ENCODE results near the gene PDE6B.

The PDE6B gene

DNA sequence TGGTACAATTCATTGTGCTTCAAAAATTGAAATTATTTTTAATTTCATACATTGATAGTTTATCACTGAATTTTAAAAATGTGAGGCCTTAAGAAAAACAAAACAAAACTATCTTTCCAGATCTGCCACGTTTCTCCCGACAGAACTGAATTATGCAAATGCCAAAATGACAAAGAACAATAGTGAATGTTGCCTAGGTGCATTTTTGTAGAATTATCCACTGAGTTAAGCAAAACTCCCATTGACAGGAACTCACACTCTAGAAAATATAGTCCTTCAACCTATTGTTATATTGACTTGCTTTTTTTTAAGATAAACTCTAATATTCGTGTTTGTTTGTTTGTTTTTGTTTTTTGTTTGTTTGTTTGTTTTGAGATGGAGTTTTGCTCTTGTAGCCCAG is 86.7 kb downstream of the PDE6B start:
- H3K36me3 ChIP-seq (ENCODE audit: control insufficient read depth, insufficient read depth, low read length): no peaks in the 10 kb centered on the region
- H3K4me3 ChIP-seq (ENCODE audit: low read length): no peak overlapping the region
- no peaks in the 10 kb centered on the region for H3K27me3 ChIP-seq (ENCODE audit: control insufficient read depth, insufficient read depth, low read length)
- H3K9ac ChIP-seq (ENCODE audit: low read length): no peak overlapping the region
- H3K4me1 ChIP-seq (ENCODE audit: control insufficient read depth, insufficient read depth, low read length): peaks cover 9% of the 10 kb centered on the region
- H3K27ac ChIP-seq (ENCODE audit: low read depth, low read length): no peak overlapping the region

- no peak overlapping the region for H3K27ac ChIP-seq (ENCODE audit: low read depth, low read length)
- peaks cover 6% of the 10 kb centered on the region for H3K4me1 ChIP-seq (ENCODE audit: control insufficient read depth, insufficient read depth, low read length)
- no peaks in the 10 kb centered on the region for H3K27me3 ChIP-seq (ENCODE audit: control insufficient read depth, insufficient read depth, low read length)
- no peaks in the 10 kb centered on the region for H3K36me3 ChIP-seq (ENCODE audit: control insufficient read depth, insufficient read depth, low read length)
- H3K9ac ChIP-seq (ENCODE audit: low read length): no peak overlapping the region
- H3K4me3 ChIP-seq (ENCODE audit: low read length): no peak overlapping the region
These were observed 87.7 kb downstream of the PDE6B start for GRCh38 chr4:712916-713632.

DNA sequence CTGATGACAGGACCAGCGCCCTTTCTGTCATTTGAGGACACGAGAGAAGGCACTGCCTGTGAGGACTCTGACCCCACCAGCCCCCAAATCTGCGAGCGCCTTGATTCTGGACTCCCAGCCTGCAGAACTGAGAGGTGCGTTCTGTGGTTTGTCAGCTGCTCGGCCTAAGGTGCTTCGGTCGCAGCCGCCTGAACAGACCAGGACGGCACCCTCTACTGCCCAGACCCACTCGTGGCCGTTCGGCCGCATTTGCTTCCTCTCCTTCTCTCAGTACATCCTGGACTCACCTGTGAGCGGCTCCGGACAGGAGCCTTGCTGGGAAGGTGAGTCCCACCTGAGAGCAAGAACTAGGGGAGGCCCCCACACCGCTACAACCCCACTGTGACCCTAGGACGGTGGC is 88.7 kb downstream of the PDE6B start:
- no peaks in the 10 kb centered on the region for H3K36me3 ChIP-seq (ENCODE audit: control insufficient read depth, insufficient read depth, low read length)
- no peaks in the 10 kb centered on the region for H3K4me1 ChIP-seq (ENCODE audit: control insufficient read depth, insufficient read depth, low read length)
- H3K4me3 ChIP-seq (ENCODE audit: low read length): no peak overlapping the region
- no peaks in the 10 kb centered on the region for H3K27me3 ChIP-seq (ENCODE audit: control insufficient read depth, insufficient read depth, low read length)
- H3K9ac ChIP-seq (ENCODE audit: low read length): no peak overlapping the region
- no peak overlapping the region for H3K27ac ChIP-seq (ENCODE audit: low read depth, low read length)

DNA sequence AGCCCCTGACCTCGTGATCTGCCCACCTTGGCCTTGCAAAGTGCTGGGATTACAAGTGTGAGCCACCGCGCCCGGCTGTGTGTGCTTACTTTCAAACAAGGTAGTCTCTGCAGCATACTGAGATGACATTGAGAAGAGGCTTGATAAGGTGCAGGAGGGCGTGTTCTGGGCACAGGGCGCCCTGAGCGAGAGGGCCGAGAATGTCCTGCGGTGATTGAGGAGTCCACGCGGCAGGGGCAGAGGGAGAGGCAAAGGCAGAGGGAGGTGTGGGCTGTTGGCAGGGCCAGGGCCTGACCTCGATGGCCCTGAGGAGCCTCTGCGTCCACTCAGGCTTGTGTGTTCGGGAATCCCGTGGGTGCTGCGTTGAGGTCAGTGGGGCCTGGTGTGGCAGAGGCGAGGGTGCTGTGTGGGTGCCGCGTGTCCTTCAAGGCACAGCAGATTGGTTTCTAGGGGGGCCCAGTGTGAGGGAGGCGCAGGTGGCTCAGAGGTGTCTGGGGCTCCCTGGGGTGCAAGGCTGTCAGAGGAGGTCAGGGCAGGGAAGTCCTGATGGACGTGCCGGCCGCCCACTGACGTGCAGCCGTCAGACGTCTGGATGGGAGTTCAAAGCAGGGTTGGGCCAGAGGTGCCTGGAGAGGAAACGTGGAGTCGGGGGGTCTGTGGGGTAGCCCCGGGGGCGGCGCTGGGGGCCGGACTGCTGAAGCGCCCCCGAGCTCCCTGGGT is 92.4 kb downstream of the PDE6B start:
- Histone ChIP-seq H3K4me3 (ENCODE audit: low read length) (no peak overlapping the region), H3K27me3 (ENCODE audit: control insufficient read depth, insufficient read depth, low read length) (no peaks in the 10 kb centered on the region), H3K27ac (ENCODE audit: low read depth, low read length) (no peak overlapping the region), H3K4me1 (ENCODE audit: control insufficient read depth, insufficient read depth, low read length) (no peaks in the 10 kb centered on the region), H3K36me3 (ENCODE audit: control insufficient read depth, insufficient read depth, low read length) (no peaks in the 10 kb centered on the region), H3K9ac (ENCODE audit: low read length) (no peak overlapping the region)

DNA sequence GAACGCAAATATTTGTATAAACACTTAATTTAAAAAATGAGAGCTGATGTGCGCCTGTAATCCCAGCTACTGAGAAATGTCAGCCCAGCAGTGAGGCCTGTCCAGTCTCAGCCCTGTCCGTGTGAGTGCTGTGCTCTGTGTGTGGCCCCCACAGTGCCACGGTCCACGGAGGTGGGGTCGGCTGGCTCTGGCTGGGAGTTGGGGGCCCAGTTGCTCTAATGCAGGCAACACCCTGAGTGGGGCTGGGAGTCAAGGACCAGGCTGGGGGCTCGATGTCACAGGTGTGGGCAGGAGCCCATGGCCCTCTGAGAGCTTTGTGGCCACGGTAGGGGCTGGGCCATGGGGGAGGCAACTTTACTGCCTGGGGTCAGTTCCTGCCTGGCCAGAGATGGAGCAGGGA is 93.1 kb downstream of the PDE6B start:
- Histone ChIP-seq H3K27ac (ENCODE audit: low read depth, low read length) (no peak overlapping the region), H3K9ac (ENCODE audit: low read length) (no peak overlapping the region), H3K27me3 (ENCODE audit: control insufficient read depth, insufficient read depth, low read length) (no peaks in the 10 kb centered on the region), H3K36me3 (ENCODE audit: control insufficient read depth, insufficient read depth, low read length) (no peaks in the 10 kb centered on the region), H3K4me3 (ENCODE audit: low read length) (no peak overlapping the region), H3K4me1 (ENCODE audit: control insufficient read depth, insufficient read depth, low read length) (no peaks in the 10 kb centered on the region)

Data from rectal smooth muscle tissue (tissue), 1 donor.